ENCODE results near the gene SLC35C1.

- no peak for TF ChIP-seq POLR2A (IDR thresholded peaks at IDR 0.05)
- no peak for TF ChIP-seq CTCF (IDR thresholded peaks at IDR 0.05)
Measured at GRCh38 chr11:45806072-45806933, 1.4 kb downstream of the SLC35C1 start.
